Bone marrow (tissue), 2 donors: ENCODE data around the gene MCFD2.
A peak's percentile ranks its signal among the peaks of the same experiment; 100 is the strongest.
"Not testable (repeated sequence)": the region's sequence is repeated elsewhere in the genome, so short reads cannot be mapped to it uniquely, and the experiment has no call there.

Source experiments
- DNase-seq, 2 donors: peaks; one replicate each; lab custom pipeline; 2025; lab: John Stamatoyannopoulos, UW

The MCFD2 gene

GRCh38 chr2:46937471-46937901, 21.9 kb upstream of the MCFD2 start:
- DNase-seq: no peak

- no peak for DNase-seq
Measured at GRCh38 chr2:46936566-46936965, 21.0 kb upstream of the MCFD2 start.

- no peak for DNase-seq
Measured at GRCh38 chr2:46935071-46935470, 19.5 kb upstream of the MCFD2 start.

- no peak for DNase-seq
Measured at GRCh38 chr2:46929612-46930011, 14.0 kb upstream of the MCFD2 start.

GRCh38 chr2:46926863-46927262, 11.3 kb upstream of the MCFD2 start:
- no peak for DNase-seq

GRCh38 chr2:46925474-46926351, 10.1 kb upstream of the MCFD2 start:
- DNase-seq: no peak

- DNase-seq: no peak
Measured at GRCh38 chr2:46924608-46925007, 9.0 kb upstream of the MCFD2 start.

GRCh38 chr2:46924038-46924437, 8.4 kb upstream of the MCFD2 start:
- no peak for DNase-seq

- DNase-seq: no peak
Measured at GRCh38 chr2:46923041-46923528, 7.5 kb upstream of the MCFD2 start.

- DNase-seq: no peak
Measured at GRCh38 chr2:46922606-46923005, 7.0 kb upstream of the MCFD2 start.

GRCh38 chr2:46921676-46922448, 6.3 kb upstream of the MCFD2 start:
- DNase-seq: no peak

- DNase-seq: no peak
Measured at GRCh38 chr2:46917628-46918027, 2.0 kb upstream of the MCFD2 start.

- DNase-seq: peak; percentile 63 to 72
Measured at GRCh38 chr2:46915811-46916630, 415 bp upstream of the MCFD2 start.

- no peak for DNase-seq
Measured at GRCh38 chr2:46914578-46915230, 902 bp downstream of the MCFD2 start.

GRCh38 chr2:46913471-46914381, 1.9 kb downstream of the MCFD2 start:
- DNase-seq: no peak

GRCh38 chr2:46909771-46910419, 5.7 kb downstream of the MCFD2 start:
- DNase-seq: no peak

GRCh38 chr2:46909150-46909549, 6.5 kb downstream of the MCFD2 start:
- no peak for DNase-seq

- not testable (repeated sequence) for DNase-seq
Measured at GRCh38 chr2:46904908-46905678, 10.5 kb downstream of the MCFD2 start.

- DNase-seq: peak in 1 of 2 donors; percentile 41
Measured at GRCh38 chr2:46902980-46903379, 12.6 kb downstream of the MCFD2 start.
